Activated naive CD8-positive, alpha-beta T cell (primary cell): ENCODE measurements around the gene NAPA.
A peak's percentile ranks its signal among the peaks of the same experiment; 100 is the strongest.
"Not testable (repeated sequence)": the region's sequence is repeated elsewhere in the genome, so short reads cannot be mapped to it uniquely, and the experiment has no call there.

Experiments used
- H3K27ac Mint-ChIP-seq: one replicate; pipeline ENCODE4 v1.8.0; 2021; ENCODE audit warnings: mixed read lengths
- H3K27me3 Mint-ChIP-seq: one replicate; pipeline ENCODE4 v1.8.0; 2021; ENCODE audit warnings: mixed read lengths
- H3K36me3 Mint-ChIP-seq: one replicate; pipeline ENCODE4 v1.8.0; 2021; ENCODE audit warnings: mixed read lengths
- H3K4me1 Mint-ChIP-seq: one replicate; pipeline ENCODE4 v1.8.0; 2021; ENCODE audit warnings: low read depth, mixed read lengths
- H3K4me3 Mint-ChIP-seq: one replicate; pipeline ENCODE4 v1.8.0; 2021; ENCODE audit warnings: mild to moderate bottlenecking, mixed read lengths
- H3K9me3 Mint-ChIP-seq: one replicate; pipeline ENCODE4 v1.8.0; 2021; ENCODE audit warnings: low read depth, mixed read lengths

Gene NAPA

GRCh38 chr19:47489072-47489914, 25.6 kb downstream of the NAPA start:
- no peaks in the 10 kb centered on the region for H3K9me3 Mint-ChIP-seq

GRCh38 chr19:47487551-47488515, 27.0 kb downstream of the NAPA start:
- no peaks in the 10 kb centered on the region for H3K36me3 Mint-ChIP-seq
- H3K4me3 Mint-ChIP-seq: no peak overlapping the region
- H3K27me3 Mint-ChIP-seq: no peaks in the 10 kb centered on the region
- no peaks in the 10 kb centered on the region for H3K9me3 Mint-ChIP-seq
- peak overlapping the region; percentile 89 for H3K27ac Mint-ChIP-seq
- H3K4me1 Mint-ChIP-seq: peaks cover 45% of the 10 kb centered on the region

More at GRCh38 chr19:47489072-47489914, 25.6 kb downstream of the NAPA start:
- Mint-ChIP-seq H3K27ac (no peak overlapping the region), H3K4me1 (peaks cover 39% of the 10 kb centered on the region), H3K27me3 (no peaks in the 10 kb centered on the region), H3K36me3 (no peaks in the 10 kb centered on the region), H3K4me3 (no peak overlapping the region)

- Mint-ChIP-seq H3K36me3 (no peaks in the 10 kb centered on the region), H3K9me3 (no peaks in the 10 kb centered on the region), H3K27me3 (no peaks in the 10 kb centered on the region), H3K27ac (peak overlapping the region; percentile 89), H3K4me3 (peak overlapping the region; percentile 51), H3K4me1 (peaks cover 45% of the 10 kb centered on the region)
Measured at GRCh38 chr19:47486900-47487299, 28.0 kb downstream of the NAPA start.

GRCh38 chr19:47486220-47486619, 28.6 kb downstream of the NAPA start:
- Mint-ChIP-seq H3K27ac (peak overlapping the region; percentile 89), H3K4me1 (peaks cover 45% of the 10 kb centered on the region), H3K4me3 (peak overlapping the region; percentile 12)
- not testable (repeated sequence) for H3K36me3 Mint-ChIP-seq, H3K27me3 Mint-ChIP-seq, H3K9me3 Mint-ChIP-seq

GRCh38 chr19:47485210-47485609, 29.7 kb downstream of the NAPA start:
- Mint-ChIP-seq H3K27ac (peak overlapping the region; percentile 99), H3K27me3 (no peaks in the 10 kb centered on the region), H3K4me1 (peaks cover 43% of the 10 kb centered on the region), H3K4me3 (peak overlapping the region; percentile 99), H3K9me3 (no peaks in the 10 kb centered on the region), H3K36me3 (no peaks in the 10 kb centered on the region)

GRCh38 chr19:47483800-47484690, 30.8 kb downstream of the NAPA start, which contains the start of gene KPTN:
TSS of gene KPTN (minus strand) at chr19:47484219. CDS start at chr19:47484160, 59 bp downstream.
- H3K27ac Mint-ChIP-seq: peak within 1 kb of the TSS; percentile 99
- no peaks in the 10 kb centered on the region for H3K27me3 Mint-ChIP-seq
- peaks cover 40% of the 10 kb centered on the region for H3K4me1 Mint-ChIP-seq
- H3K36me3 Mint-ChIP-seq: no peaks in the 10 kb centered on the region
- peak within 1 kb of the TSS; percentile 99 for H3K4me3 Mint-ChIP-seq
- no peaks in the 10 kb centered on the region for H3K9me3 Mint-ChIP-seq

- Mint-ChIP-seq H3K4me3 (peak overlapping the region; percentile 99), H3K9me3 (no peaks in the 10 kb centered on the region), H3K36me3 (peaks cover 2% of the 10 kb centered on the region), H3K27me3 (no peaks in the 10 kb centered on the region), H3K4me1 (peaks cover 40% of the 10 kb centered on the region), H3K27ac (peak overlapping the region; percentile 99)
Measured at GRCh38 chr19:47483200-47483599, 31.7 kb downstream of the NAPA start.

- Mint-ChIP-seq H3K27me3 (no peaks in the 10 kb centered on the region), H3K36me3 (peaks cover 2% of the 10 kb centered on the region), H3K4me1 (peaks cover 27% of the 10 kb centered on the region), H3K4me3 (no peak overlapping the region), H3K9me3 (no peaks in the 10 kb centered on the region), H3K27ac (no peak overlapping the region)
Measured at GRCh38 chr19:47481460-47482052, 33.3 kb downstream of the NAPA start.

GRCh38 chr19:47480658-47481057, 34.2 kb downstream of the NAPA start:
- no peaks in the 10 kb centered on the region for H3K27me3 Mint-ChIP-seq
- no peak overlapping the region for H3K4me3 Mint-ChIP-seq
- H3K4me1 Mint-ChIP-seq: peaks cover 18% of the 10 kb centered on the region
- H3K36me3 Mint-ChIP-seq: peaks cover 2% of the 10 kb centered on the region
- no peaks in the 10 kb centered on the region for H3K9me3 Mint-ChIP-seq
- no peak overlapping the region for H3K27ac Mint-ChIP-seq

GRCh38 chr19:47479701-47480503, 35.0 kb downstream of the NAPA start:
- Mint-ChIP-seq H3K9me3 (no peaks in the 10 kb centered on the region), H3K4me3 (no peak overlapping the region), H3K27ac (no peak overlapping the region), H3K36me3 (peaks cover 3% of the 10 kb centered on the region), H3K4me1 (peaks cover 10% of the 10 kb centered on the region), H3K27me3 (peaks cover 1% of the 10 kb centered on the region)

GRCh38 chr19:47476438-47476972, 38.4 kb downstream of the NAPA start:
- H3K27ac Mint-ChIP-seq: no peak overlapping the region
- H3K4me1 Mint-ChIP-seq: peaks cover 3% of the 10 kb centered on the region
- no peak overlapping the region for H3K4me3 Mint-ChIP-seq
- H3K36me3 Mint-ChIP-seq: peaks cover 5% of the 10 kb centered on the region
- peaks cover 9% of the 10 kb centered on the region for H3K27me3 Mint-ChIP-seq
- H3K9me3 Mint-ChIP-seq: no peaks in the 10 kb centered on the region

- H3K27me3 Mint-ChIP-seq: peaks cover 15% of the 10 kb centered on the region
- no peaks in the 10 kb centered on the region for H3K9me3 Mint-ChIP-seq
- H3K27ac Mint-ChIP-seq: no peak overlapping the region
- peaks cover 10% of the 10 kb centered on the region for H3K4me1 Mint-ChIP-seq
- H3K4me3 Mint-ChIP-seq: no peak overlapping the region
- peaks cover 5% of the 10 kb centered on the region for H3K36me3 Mint-ChIP-seq
Measured at GRCh38 chr19:47475465-47475864, 39.4 kb downstream of the NAPA start.

- no peak overlapping the region for H3K4me3 Mint-ChIP-seq
- H3K9me3 Mint-ChIP-seq: no peaks in the 10 kb centered on the region
Measured at GRCh38 chr19:47473336-47473735, 41.5 kb downstream of the NAPA start.

More at GRCh38 chr19:47473336-47473735, 41.5 kb downstream of the NAPA start:
- H3K36me3 Mint-ChIP-seq: peaks cover 3% of the 10 kb centered on the region
- peaks cover 24% of the 10 kb centered on the region for H3K27me3 Mint-ChIP-seq
- H3K27ac Mint-ChIP-seq: no peak overlapping the region
- peaks cover 14% of the 10 kb centered on the region for H3K4me1 Mint-ChIP-seq
